HG03571 (cell line): ENCODE results near the gene YTHDC2.

ENCODE experiments used
- ATAC-seq: cut with Tn5 transposase; IDR thresholded peaks from one replicate; pipeline ENCODE4 v1.9.1; 2021; ENCODE audit not compliant: unreplicated experiment

YTHDC2 gene

DNA sequence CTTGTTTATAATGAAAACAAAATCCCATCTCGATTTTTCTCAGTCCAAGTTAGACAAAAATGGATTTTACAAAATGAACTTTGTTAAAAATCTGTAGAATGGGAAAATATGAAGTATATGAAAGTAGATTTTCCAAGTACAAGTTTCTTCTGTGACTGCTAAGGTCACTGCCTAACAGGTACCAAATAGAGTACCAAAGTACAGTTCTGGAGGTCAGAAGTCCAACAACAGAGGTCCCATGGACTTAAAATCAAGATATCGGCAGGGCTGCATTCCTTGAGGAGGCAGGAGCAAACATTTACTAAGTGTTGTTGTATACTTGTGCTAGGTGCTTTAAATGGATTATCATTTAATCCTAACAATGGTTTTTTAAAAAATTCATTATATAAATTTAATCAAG lies 5.9 kb downstream of the YTHDC2 start:
- no peak for ATAC-seq

- ATAC-seq = peak; percentile 61
Measured at GRCh38 chr5:113520429-113520828, 6.9 kb downstream of the YTHDC2 start.

DNA sequence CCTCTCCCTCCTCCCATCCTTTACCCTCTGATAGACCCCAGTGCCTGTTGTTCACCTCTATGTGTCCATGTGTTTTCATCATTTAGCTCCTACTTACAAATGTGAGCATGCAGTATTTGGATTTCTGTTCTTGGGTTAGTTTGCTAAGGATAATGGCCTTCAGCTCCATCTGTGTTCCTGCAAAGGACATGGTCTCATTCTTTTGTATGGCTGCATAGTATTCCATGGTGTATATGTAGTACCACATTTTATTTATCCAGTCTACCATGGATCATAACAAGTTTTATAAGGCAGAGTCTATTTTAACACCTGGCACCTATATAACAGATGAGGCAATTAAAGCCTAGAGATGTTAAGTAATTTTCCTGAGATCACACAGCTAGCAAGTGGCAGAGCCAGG lies 7.4 kb downstream of the YTHDC2 start:
- no peak for ATAC-seq

GRCh38 chr5:113523168-113523567 lies 9.7 kb downstream of the YTHDC2 start:
- no peak for ATAC-seq

GRCh38 chr5:113524927-113525326 lies 11.4 kb downstream of the YTHDC2 start:
- peak; percentile 52 for ATAC-seq

DNA sequence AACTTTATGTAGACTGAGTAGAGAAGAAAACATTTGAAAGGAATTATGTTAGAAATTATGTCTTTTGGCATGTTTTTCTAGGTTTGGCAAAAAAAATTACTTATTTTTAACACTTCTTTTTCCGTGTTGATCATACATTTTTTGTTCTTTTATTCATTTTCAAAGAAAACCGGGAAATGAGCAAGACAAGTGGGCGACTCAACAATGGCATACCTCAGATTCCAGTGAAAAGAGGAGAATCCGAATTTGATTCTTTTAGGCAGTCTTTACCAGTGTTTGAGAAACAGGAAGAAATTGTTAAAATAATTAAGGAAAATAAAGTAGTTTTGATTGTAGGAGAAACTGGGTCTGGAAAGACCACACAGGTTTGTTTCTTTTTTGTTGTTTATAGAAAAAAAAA lies 12.9 kb downstream of the YTHDC2 start:
- ATAC-seq = no peak

GRCh38 chr5:113527746-113528145 lies 14.3 kb downstream of the YTHDC2 start:
- ATAC-seq = no peak

GRCh38 chr5:113531481-113532159 lies 18.1 kb downstream of the YTHDC2 start:
- ATAC-seq = no peak

- no peak for ATAC-seq
Measured at GRCh38 chr5:113538313-113538712, 24.8 kb downstream of the YTHDC2 start.

- no peak for ATAC-seq
Measured at GRCh38 chr5:113546703-113547183, 33.2 kb downstream of the YTHDC2 start.

DNA sequence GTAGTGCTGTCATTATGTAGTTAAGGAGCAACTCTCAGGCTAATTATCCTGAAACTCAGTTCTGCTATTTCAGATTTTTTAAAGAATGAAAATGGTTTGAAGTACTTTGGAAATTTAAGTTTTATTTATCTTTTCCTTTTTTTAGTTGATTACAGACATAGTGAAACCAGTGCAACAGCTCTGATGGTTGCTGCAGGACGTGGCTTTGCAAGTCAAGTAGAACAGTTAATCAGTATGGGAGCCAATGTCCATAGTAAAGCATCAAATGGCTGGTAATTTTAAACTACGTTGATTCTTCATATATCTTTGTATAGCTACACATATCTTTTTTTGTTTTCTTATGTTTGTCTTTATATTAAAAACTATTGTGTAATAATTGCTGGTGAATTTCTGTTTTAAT lies 34.9 kb downstream of the YTHDC2 start:
- ATAC-seq = peak; percentile 91

- ATAC-seq = no peak
Measured at GRCh38 chr5:113552137-113552536, 38.6 kb downstream of the YTHDC2 start.

GRCh38 chr5:113552620-113553019 lies 39.1 kb downstream of the YTHDC2 start:
- no peak for ATAC-seq

DNA sequence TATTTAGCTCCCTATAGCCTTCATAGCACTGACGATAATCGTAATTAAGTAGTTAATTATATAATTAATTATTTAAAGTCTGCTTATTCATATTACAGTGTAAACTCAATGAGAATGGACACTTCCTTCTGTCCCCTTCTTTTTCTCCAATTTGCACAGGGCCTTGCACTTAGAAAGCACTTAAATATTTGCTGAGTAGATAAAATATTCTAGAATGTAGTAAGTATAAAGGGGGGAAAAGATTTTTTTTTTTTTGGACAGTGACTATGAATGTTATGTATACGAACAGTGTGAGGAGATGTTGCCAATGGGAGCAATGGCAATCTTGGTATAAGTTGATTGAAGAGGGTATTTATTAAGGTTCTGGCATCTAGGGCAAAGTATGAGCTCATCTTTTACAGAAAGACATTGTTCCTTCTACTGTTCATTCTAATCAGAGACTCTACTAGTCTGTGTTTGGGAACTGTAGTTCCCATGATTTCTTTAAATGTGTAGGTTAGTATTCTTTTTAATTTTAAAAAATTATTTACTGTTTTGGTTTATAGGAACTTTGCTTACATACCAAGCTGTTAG lies 49.4 kb downstream of the YTHDC2 start:
- no peak for ATAC-seq

DNA sequence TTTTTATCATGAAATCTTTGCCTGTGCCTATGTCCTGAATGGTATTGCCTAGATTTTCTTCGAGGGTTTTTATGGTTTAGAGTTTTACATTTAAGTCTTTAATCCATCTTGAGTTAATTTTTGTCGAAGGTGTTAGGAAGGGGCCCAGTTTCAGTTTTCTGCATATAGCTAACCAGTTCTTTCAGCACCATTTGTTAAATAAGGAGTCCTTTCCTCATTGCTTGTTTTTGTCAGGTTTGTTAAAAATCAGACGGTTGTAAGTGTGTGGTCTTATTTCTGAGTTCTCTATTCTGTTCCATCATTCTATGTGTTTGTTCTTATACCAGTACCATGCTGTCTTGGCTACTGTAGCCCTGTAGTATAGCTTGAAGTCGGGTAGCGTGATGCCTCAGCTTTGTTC lies 55.9 kb downstream of the YTHDC2 start:
- ATAC-seq = no peak

DNA sequence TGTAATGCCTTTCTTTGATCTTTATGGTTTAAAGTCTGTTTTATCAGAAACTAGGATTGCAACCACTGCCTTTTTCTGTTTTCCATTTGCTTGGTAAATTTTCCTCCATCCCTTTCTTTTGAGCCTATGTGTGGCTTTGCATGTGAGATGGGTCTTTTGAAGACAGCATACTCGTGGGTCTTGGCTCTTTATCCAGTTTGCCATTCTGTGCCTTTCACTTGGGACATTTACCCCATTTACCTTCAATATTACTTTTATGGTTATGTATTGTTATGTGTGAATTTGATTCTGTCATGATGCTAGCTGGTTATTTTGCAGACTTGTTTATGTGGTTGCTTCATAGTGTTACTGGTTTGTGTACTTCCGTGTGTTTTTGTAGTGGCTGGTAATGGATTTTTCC lies 59.2 kb downstream of the YTHDC2 start:
- ATAC-seq = no peak

GRCh38 chr5:113574417-113574816 lies 60.9 kb downstream of the YTHDC2 start:
- ATAC-seq = no peak

- no peak for ATAC-seq
Measured at GRCh38 chr5:113575074-113575473, 61.6 kb downstream of the YTHDC2 start.

DNA sequence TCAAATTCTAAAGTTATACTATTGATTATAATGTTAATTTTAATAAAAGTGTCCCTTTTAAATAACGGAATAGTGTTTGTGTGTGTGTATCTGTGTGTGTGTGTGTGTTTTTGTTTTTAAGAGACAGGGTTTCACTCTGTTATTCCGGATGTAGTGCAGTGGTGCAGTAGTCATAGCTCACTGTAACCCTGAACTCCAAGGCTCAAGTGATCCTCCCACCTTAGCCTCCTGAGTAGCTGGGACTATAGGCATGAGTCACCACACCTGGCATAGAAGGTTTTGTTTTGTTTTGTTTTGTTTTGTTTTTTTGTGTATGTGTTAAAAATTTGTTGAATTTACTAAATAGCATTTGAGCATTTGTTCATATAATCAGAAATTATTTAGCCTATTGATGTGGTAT lies 64.6 kb downstream of the YTHDC2 start:
- ATAC-seq = no peak

DNA sequence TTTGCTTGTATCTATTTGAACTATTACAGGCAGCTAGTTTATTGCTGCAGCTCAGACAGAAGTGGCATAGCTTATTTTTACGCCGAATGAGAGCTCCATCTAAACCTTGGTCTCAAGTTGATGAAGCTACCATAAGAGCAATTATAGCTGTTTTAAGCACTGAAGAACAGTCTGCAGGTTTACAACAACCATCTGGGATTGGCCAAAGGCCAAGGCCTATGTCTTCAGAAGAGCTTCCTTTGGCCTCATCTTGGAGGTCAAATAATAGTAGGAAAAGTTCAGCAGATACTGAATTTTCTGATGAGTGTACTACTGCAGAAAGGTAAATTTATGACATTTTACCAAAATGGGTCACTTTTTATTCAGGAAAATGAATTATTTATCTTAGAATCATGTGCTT lies 67.9 kb downstream of the YTHDC2 start:
- ATAC-seq = no peak

GRCh38 chr5:113598150-113598549 lies 84.7 kb downstream of the YTHDC2 start:
- ATAC-seq = no peak

DNA sequence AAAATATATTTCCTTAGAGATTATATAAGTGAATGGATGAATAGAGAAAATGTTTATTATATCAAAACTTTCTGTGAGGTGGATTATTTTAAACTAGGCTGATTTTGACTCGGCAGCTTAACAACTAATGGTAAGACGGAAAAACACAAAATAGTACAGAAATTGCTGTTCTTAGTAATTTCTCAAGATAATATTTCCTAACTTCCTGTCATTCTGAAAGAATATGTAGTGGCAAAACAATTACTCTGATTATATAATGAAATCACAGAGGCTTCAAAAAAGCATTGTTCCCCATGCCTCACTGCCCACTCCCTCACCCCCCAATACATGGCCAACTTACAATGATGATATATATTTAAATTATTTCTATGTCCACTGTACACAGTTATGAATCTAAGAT lies 85.4 kb downstream of the YTHDC2 start:
- ATAC-seq = no peak
